Loucy (cell line): ENCODE results near the gene PET100.

Experiments used
- H2AFZ ChIP-seq: fragments of 200-600 bp; sonication (generic); 2 replicates; pipeline ENCODE4 v1.6.0; 2016; ENCODE audit warnings: antibody characterized with exemption, mild to moderate bottlenecking, low read length, moderate library complexity
- H3F3A ChIP-seq: fragments of 200-600 bp; 2 replicates; pipeline ENCODE4 v1.6.0; 2016; ENCODE audit warnings: antibody characterized with exemption, low read depth, mild to moderate bottlenecking
- H3K27me3 ChIP-seq: fragments of 200-600 bp; sonication (generic); 2 replicates; pipeline ENCODE4 v1.6.1; 2014; ENCODE audit warnings: low read length, mild to moderate bottlenecking; ENCODE audit not compliant: insufficient read depth, poor library complexity, severe bottlenecking
- H3K36me3 ChIP-seq: fragments of 200-600 bp; sonication (generic); 2 replicates; pipeline ENCODE4 v1.6.1; 2016; ENCODE audit warnings: low read length; ENCODE audit not compliant: insufficient read depth
- H3K4me1 ChIP-seq: fragments of 200-600 bp; sonication (generic); 2 replicates; pipeline ENCODE4 v1.5.1; 2014; ENCODE audit warnings: low read length, mild to moderate bottlenecking; ENCODE audit not compliant: insufficient read depth, poor library complexity, severe bottlenecking
- H3K4me2 ChIP-seq: fragments of 200-600 bp; sonication (generic); 2 replicates; pipeline ENCODE4 v1.6.0; 2014; ENCODE audit warnings: antibody characterized with exemption, low read length, low read depth, mild to moderate bottlenecking; ENCODE audit not compliant: poor library complexity, severe bottlenecking
- H3K4me3 ChIP-seq: fragments of 200-600 bp; sonication (generic); 2 replicates; pipeline ENCODE4 v1.5.1; 2014; ENCODE audit warnings: low read length, mild to moderate bottlenecking, mixed read lengths; ENCODE audit not compliant: poor library complexity, severe bottlenecking
- H3K79me2 ChIP-seq: fragments of 200-600 bp; sonication (generic); 2 replicates; pipeline ENCODE4 v1.6.1; 2014; ENCODE audit warnings: low read length; ENCODE audit not compliant: insufficient read depth
- H3K9ac ChIP-seq: fragments of 200-600 bp; sonication (generic); 2 replicates; pipeline ENCODE4 v1.6.0; 2014; ENCODE audit warnings: mild to moderate bottlenecking, low read depth, low read length, moderate library complexity; ENCODE audit not compliant: poor library complexity, severe bottlenecking
- H3K9me2 ChIP-seq: fragments of 200-600 bp; sonication (generic); replicated peaks from 2 replicates; pipeline ENCODE4 v1.6.1; 2016; ENCODE audit warnings: low read depth, low read length, mixed read lengths
- H3K9me3 ChIP-seq: fragments of 200-600 bp; sonication (generic); 2 replicates; pipeline ENCODE4 v1.6.1; 2014; ENCODE audit warnings: mild to moderate bottlenecking, antibody characterized with exemption, low read length, low read depth; ENCODE audit not compliant: insufficient read depth
- H4K20me1 ChIP-seq: fragments of 200-600 bp; sonication (generic); 2 replicates; pipeline ENCODE4 v1.6.0; 2014; ENCODE audit warnings: antibody characterized with exemption, low read length, mild to moderate bottlenecking; ENCODE audit not compliant: insufficient read depth, poor library complexity, severe bottlenecking
- CTCF ChIP-seq: fragments of 200-600 bp; sonication (generic); conservative IDR thresholded peaks from 2 replicates; pipeline ENCODE4 v1.5.1; 2014; ENCODE audit warnings: mild to moderate bottlenecking, antibody characterized with exemption, low read length
- EZH2phosphoT487 ChIP-seq: fragments of 200-600 bp; IDR thresholded peaks from 2 replicates; pipeline ENCODE4 v1.6.1; 2018; ENCODE audit warnings: antibody characterized with exemption, mild to moderate bottlenecking, moderate library complexity, borderline replicate concordance

Gene PET100

DNA sequence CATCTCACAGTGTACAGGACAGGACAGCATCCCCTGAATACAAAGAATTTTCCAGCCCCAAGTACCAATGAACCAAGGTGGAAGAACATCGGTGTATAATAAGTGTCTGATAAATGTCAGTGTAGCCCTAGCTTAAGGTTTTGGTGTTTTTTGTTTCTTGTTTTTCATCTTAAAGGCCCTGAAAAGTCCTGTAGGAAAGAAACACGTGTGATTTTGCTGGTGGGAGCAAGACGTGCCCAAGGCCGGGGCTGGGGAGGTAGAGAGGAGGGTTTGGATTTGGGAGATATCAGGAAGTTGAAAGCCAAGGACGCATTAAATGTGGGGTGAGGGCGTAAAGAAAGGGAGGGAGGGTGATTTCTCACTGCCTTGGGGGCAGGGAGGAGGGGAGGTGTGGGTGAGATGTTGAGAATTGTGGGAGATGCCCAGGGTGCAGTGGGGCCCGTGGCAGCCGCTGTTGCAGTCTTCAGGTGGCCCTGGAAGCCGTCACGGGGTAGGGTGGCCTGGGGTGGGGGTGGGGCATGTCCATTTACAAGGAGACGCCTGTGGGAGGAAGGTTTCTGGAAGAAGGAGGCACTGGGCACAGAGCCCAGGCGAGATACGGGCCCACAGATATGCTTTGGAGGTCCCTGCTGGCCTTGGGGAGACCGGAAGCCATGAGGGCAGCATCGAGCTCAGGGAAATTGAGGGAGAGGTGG lies 27.2 kb upstream of the PET100 start:
- H3K79me2 ChIP-seq = no peaks in the 10 kb centered on the region
- H4K20me1 ChIP-seq = no peaks in the 10 kb centered on the region
- H3F3A ChIP-seq = no peaks in the 10 kb centered on the region
- H2AFZ ChIP-seq = no peak overlapping the region
- no peak for TF ChIP-seq EZH2phosphoT487
- TF ChIP-seq CTCF = no peak
- H3K4me2 ChIP-seq = no peak overlapping the region
- no peaks in the 10 kb centered on the region for H3K9me3 ChIP-seq
- H3K27me3 ChIP-seq = no peaks in the 10 kb centered on the region
- H3K4me3 ChIP-seq = no peak overlapping the region
- H3K36me3 ChIP-seq = no peaks in the 10 kb centered on the region
- no peak overlapping the region for H3K9ac ChIP-seq
- no peaks in the 10 kb centered on the region for H3K9me2 ChIP-seq
- no peaks in the 10 kb centered on the region for H3K4me1 ChIP-seq

GRCh38 chr19:7602935-7603497 lies 26.6 kb upstream of the PET100 start:
- no peak overlapping the region for H2AFZ ChIP-seq
- H3K9me3 ChIP-seq = no peaks in the 10 kb centered on the region
- H3K9me2 ChIP-seq = no peaks in the 10 kb centered on the region
- H3K36me3 ChIP-seq = no peaks in the 10 kb centered on the region
- H3K27me3 ChIP-seq = no peaks in the 10 kb centered on the region
- no peaks in the 10 kb centered on the region for H4K20me1 ChIP-seq
- no peak overlapping the region for H3K4me3 ChIP-seq
- no peak overlapping the region for H3K4me2 ChIP-seq
- TF ChIP-seq CTCF = no peak
- TF ChIP-seq EZH2phosphoT487 = no peak
- no peaks in the 10 kb centered on the region for H3F3A ChIP-seq
- H3K79me2 ChIP-seq = no peaks in the 10 kb centered on the region
- no peak overlapping the region for H3K9ac ChIP-seq
- no peaks in the 10 kb centered on the region for H3K4me1 ChIP-seq

- no peaks in the 10 kb centered on the region for H3K79me2 ChIP-seq
- H3K4me3 ChIP-seq = no peak overlapping the region
- no peak overlapping the region for H3K9ac ChIP-seq
- H3F3A ChIP-seq = no peaks in the 10 kb centered on the region
- no peak overlapping the region for H3K4me2 ChIP-seq
- H3K27me3 ChIP-seq = no peaks in the 10 kb centered on the region
- no peaks in the 10 kb centered on the region for H3K36me3 ChIP-seq
- H4K20me1 ChIP-seq = no peaks in the 10 kb centered on the region
- H3K9me2 ChIP-seq = no peaks in the 10 kb centered on the region
- no peak overlapping the region for H2AFZ ChIP-seq
- TF ChIP-seq CTCF = no peak
- TF ChIP-seq EZH2phosphoT487 = no peak
- no peaks in the 10 kb centered on the region for H3K9me3 ChIP-seq
- no peaks in the 10 kb centered on the region for H3K4me1 ChIP-seq
Observed at GRCh38 chr19:7603919-7604318, 25.7 kb upstream of the PET100 start.
